Astrocyte of the spinal cord (primary cell): Measurements from ENCODE around the gene FKBP10.

Experiments
- DNase-seq: peaks from one replicate; pipeline ENCODE4 v3.0.0; 2011; ENCODE audit warnings: low read depth, low spot score
- H3K4me3 ChIP-seq: 2 replicates; pipeline ENCODE4 v1.5.1; 2011; ENCODE audit warnings: low read depth, mild to moderate bottlenecking, low read length, moderate library complexity
- CTCF ChIP-seq: IDR thresholded peaks from 2 replicates; pipeline ENCODE4 v1.5.1; 2012; ENCODE audit warnings: low read depth, mild to moderate bottlenecking, low read length, inconsistent platforms
- in situ Hi-C: cut with HindIII; loops from 2 replicates; pipeline ENCODE4 v1.10.0; 2017; ENCODE audit warnings: low sequenced_read_pairs

The FKBP10 gene

GRCh38 chr17:41787021-41787418, 25.8 kb upstream of the FKBP10 start:
- in situ Hi-C loops = no loop called here
- no peak overlapping the region for H3K4me3 ChIP-seq
- no peak for DNase-seq
- no peak for TF ChIP-seq CTCF

- DNase-seq = no peak
- in situ Hi-C loops = no loop called here
- TF ChIP-seq CTCF = no peak
- H3K4me3 ChIP-seq = no peak overlapping the region
These were observed 19.7 kb upstream of the FKBP10 start for GRCh38 chr17:41792845-41793783.

GRCh38 chr17:41793784-41794539, 18.8 kb upstream of the FKBP10 start:
- in situ Hi-C loops = no loop called here
- H3K4me3 ChIP-seq = no peak overlapping the region
- TF ChIP-seq CTCF = no peak
- no peak for DNase-seq

GRCh38 chr17:41794540-41794975, 18.2 kb upstream of the FKBP10 start:
- no peak overlapping the region for H3K4me3 ChIP-seq
- in situ Hi-C loops = no loop called here
- no peak for TF ChIP-seq CTCF
- no peak for DNase-seq

- no peak for DNase-seq
- H3K4me3 ChIP-seq = no peak overlapping the region
- no peak for TF ChIP-seq CTCF
- in situ Hi-C loops = no loop called here
These were observed 16.5 kb upstream of the FKBP10 start for GRCh38 chr17:41796121-41796895.

GRCh38 chr17:41797377-41797776, 15.4 kb upstream of the FKBP10 start:
- in situ Hi-C loops = no loop called here
- no peak for DNase-seq
- TF ChIP-seq CTCF = no peak
- no peak overlapping the region for H3K4me3 ChIP-seq
